Measurements from ENCODE around the gene DKKL1.

Gene DKKL1

DNA sequence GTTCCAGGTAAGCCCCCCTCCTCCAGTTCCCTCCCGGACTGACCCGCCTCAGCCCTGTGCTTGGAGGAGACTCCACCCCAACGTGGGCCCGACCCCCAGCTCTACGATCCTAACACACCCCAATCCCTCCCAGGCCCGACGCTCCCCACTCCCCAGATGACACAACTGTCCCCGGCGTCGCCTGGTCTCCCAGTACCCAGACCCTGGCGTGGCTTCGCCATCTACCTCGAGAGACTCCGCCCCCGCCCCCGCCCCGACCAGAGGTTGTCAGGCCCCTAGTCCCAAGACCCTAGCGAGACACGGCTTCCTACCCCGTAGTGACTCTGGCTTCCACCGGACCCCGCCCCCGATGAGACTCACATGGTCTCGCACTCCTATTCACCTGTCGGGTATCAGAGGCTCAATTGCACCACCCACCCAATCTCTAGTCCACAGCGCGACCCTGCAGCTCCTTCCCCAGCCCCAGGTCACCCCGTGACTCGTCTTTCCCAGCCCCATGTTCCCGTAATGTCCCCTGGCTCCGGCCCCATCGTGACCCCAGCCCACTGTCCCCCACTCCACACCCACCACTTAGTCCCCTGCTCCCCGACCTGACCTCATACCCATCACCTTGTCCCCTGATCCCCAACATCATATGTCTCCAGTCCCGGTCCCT lies 25.5 kb upstream of the DKKL1 start:
- no peak for DNase-seq

- DNase-seq = peak; percentile 61
Observed at GRCh38 chr19:49338691-49339300, 24.9 kb upstream of the DKKL1 start.

DNA sequence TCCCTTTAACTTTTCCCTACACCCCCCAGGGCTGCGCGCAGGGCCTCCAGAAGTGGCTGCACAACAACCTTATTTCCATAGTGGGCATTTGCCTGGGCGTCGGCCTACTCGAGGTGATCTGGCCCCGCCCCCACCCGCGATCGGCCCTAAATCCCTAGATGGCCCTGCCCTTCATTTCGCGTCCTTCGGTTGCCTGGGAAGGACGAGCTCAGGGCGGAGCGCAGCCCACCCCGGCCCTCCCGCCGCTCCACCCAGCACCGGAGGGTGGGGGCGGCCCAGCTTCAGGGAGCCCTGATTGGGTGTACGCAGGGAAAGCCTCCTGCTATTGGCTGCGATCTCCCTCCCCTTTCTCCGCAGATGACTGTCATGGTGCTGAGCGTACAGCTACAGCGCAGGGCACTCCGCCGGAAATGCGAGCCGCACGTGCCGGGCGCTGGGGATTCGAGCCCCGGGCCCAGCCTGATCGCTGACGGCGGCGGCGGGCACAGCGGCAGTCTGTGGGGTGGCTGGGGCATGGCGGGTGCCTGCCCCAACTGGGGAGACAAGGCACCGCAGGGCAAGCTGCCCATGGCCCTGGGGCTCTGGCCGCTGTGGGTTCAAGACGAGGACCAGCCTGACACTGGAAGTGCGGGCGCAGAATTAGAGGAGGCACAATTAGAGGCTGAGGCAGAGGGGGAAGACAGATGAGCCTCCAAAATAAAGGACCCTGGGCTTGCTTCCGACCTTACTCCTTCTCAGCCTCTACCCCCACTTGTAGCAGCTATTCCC lies 24.2 kb upstream of the DKKL1 start:
- DNase-seq = peak; percentile 93

GRCh38 chr19:49340069-49340864 lies 23.4 kb upstream of the DKKL1 start:
- DNase-seq = peak; percentile 68

GRCh38 chr19:49340865-49341718 lies 22.6 kb upstream of the DKKL1 start:
- no peak for DNase-seq

DNA sequence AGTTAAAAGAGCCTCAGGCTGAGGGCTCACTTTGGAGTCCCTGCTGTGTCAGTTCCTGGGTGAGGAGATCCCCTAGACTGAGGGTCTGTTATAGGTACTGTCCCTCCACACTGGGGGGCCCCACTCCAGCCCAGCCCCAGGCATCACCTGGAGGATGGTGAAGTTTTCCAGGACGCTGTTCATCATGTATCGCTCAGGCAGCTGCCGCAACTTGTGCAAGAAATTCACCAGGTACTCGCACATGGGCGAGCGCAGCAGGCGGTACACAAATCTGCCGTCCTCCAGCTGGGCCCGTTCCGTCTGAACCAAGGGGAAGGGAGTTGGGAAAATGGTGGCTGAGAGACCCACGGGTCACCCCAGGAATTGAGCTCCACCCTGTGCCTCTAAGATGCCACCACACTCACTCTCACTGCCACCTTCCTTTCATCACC lies 21.4 kb upstream of the DKKL1 start:
- peak; percentile 13 for DNase-seq

- DNase-seq = peak; percentile 18
Observed at GRCh38 chr19:49343123-49343522, 20.6 kb upstream of the DKKL1 start.

DNA sequence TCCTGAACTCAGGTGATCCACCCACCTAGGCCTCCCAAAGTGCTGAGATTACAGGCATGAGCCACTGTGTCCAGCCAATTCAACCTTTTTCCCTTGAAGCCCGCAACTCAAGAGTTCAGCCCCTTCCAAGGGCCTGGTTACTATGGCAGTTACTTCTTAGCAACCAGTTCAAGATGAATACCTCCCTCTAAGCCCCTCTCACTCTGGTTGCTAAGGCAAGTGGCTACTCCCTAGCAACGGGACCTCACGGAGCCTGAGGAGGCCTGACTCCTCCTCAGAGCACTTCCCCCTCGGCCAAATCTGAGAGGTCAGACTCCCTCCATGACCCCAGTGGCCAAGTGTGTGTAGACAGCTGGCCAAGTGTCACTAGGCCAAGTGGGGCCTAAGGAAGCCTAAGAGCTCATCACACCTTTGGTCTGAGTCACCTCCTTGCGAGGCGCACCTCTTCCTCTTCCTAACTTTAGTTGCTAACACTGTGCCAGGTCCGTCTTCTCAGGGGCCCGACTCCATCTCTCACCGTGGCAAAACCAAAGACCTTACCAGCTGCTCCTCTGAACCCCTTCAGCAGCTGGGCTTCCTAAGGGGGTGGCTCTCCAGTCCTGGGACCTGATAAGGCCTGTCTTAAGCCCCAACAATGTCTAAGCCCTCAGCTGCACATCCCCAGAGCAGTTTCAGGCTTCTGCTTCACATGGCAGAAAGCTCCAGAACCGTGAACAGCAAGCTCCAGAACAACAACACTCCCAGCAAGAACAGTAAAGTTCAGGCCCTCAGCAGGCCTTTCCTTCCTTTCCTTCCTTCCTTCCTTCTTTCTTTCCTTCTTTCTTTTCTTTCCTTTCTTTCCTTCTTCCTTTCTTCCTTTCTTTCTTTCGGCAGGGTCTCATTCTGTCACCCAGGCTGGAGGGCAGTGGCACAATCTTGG lies 18.9 kb upstream of the DKKL1 start:
- peak; percentile 5 for DNase-seq

DNA sequence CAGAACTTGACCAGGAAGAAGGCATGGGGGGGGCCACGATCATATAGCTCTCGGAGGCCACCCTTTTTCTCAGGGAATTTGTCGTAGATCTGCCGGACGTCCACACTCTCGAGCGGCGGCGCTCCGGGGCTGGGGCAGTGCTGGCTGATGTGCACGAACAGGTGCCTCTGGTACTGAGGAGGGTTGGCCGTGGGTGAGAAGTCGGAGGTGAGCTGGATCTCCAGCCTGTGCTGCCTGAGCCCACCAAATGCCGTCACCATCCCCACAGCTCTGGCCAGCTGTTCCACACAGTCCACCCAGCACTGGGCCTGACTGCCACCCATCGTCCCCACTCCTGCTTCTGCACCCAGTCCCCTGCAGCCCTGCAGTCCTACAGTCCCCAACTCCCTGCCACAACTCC lies 16.5 kb upstream of the DKKL1 start:
- no peak for DNase-seq

DNA sequence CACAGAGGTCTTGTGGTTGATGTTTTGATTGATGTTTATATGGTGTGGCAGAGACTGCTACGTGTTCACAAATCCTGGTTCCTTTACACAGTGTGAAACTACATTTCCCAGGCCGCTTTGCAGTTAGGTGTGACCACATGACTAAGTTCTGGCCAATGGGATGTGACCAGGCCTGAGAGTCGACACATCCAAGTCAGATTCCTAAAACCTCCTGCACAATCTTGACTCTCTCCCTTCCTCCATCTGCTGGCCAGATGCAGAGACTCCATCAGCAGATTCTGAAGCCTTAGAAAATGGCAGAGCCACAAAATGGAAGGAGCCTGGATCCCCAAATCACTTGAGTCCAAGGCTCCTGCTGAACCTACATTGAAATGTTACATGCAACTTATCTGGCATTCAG lies 15.8 kb upstream of the DKKL1 start:
- no peak for DNase-seq

- DNase-seq = no peak
Observed at GRCh38 chr19:49348305-49349189, 15.1 kb upstream of the DKKL1 start.

DNA sequence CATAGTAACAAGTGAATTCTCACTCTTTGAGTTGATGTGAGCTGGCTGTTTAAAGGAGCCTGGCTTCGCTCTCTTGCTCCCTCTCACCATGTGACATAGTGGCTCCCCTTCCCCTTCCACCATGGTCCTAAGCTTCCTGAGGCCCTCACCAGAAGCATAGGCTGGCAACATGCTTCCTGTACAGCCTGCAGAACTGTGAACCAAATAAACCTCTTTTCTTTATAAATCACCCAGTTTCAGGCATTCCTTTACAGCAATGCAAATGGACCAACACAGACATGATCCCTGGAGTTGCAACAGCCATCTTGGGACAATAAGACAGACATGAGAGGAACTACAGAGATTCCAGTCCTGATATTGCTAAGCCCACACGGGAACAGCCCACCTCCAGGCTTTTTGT lies 14.1 kb upstream of the DKKL1 start:
- no peak for DNase-seq

DNA sequence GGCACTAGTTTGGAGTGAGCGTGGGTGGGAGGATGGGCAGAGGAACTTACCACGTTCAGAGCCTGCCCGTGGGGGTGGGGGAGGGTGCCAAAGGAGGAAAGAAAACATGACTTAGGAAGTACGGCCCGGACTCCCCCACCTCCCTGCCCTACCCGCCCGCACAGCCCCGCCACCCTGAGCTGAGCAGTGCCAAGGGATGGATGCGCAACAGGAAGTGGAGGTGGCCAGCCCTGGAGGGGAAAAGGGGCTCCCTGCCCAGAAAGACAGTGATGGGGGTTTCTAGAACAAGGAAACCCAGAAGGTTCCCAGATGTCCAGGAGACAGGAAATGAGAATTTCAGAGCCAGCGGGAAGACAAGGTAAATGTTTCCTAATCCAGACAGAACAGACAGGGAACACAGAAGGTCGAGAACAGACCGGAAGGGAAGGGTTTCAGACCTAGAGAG lies 7.7 kb upstream of the DKKL1 start:
- peak; percentile 69 for DNase-seq

- DNase-seq = no peak
Observed at GRCh38 chr19:49356382-49356781, 7.3 kb upstream of the DKKL1 start.

- DNase-seq = no peak
Observed at GRCh38 chr19:49357186-49357585, 6.5 kb upstream of the DKKL1 start.

- peak; percentile 32 for DNase-seq
Observed at GRCh38 chr19:49359851-49360820, 3.5 kb upstream of the DKKL1 start.

GRCh38 chr19:49361438-49362047 lies 2.1 kb upstream of the DKKL1 start:
- DNase-seq = peak; percentile 92
